Retinal pigment epithelial cell (primary cell): ENCODE results near the gene ONECUT2.

Source experiments
- DNase-seq: peaks from one replicate; pipeline ENCODE4 v3.0.0-alpha.2; 2010; ENCODE audit warnings: low read depth
- H3K4me3 ChIP-seq: 2 replicates; pipeline ENCODE4 v1.5.1; 2011; ENCODE audit warnings: mild to moderate bottlenecking, low read length, control low read depth, moderate library complexity
- TF ChIP-seq, protein P1 (sequence below): conservative IDR thresholded peaks from 2 replicates; pipeline ENCODE4 v1.5.1; 2011; ENCODE audit warnings: low read depth, low read length, control low read depth, inconsistent platforms

Gene ONECUT2

DNA sequence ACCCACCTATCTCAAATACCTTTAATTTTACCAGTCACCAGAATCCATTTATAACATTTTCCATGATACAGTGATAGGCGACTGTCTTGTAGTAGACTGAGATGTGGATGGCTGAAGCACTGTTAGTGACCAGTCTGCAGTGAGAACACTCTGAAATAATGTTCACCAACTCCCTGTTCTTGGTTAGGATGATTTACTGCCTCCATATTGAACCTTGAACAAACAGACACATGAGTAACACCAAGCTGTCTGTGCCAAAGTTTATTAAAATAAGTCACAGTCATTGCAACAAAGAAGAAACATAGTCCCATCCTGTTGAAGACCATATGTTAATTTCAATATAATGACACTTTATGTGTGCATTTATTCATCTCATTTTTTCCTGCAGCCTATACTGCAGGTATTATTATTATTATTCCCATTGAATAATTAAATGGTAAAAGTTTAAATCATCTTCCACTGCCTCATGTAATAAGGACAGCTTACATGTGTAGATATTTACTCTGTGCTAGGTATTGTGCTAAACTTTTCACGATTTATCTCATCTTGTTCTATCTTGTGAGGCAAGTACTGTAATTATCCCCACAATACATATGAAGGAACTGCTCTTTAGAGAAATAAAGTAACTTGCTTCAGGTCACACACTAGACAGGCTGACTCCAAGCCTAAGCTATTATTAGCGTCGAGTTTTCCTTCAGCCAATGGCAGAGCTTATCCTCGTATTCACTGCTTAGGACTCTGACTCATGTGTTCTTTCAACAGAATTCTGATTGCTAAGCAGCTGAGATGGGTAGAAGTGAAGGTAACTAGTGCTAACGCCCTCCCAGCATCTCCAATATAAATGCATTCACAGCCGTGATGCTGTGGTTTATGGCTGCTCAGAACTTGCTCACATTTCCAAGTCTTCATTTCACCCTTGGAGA lies 62.5 kb downstream of the ONECUT2 start:
- DNase-seq = peak; percentile 67
- no peak overlapping the region for H3K4me3 ChIP-seq
- TF ChIP-seq, protein P1, sequence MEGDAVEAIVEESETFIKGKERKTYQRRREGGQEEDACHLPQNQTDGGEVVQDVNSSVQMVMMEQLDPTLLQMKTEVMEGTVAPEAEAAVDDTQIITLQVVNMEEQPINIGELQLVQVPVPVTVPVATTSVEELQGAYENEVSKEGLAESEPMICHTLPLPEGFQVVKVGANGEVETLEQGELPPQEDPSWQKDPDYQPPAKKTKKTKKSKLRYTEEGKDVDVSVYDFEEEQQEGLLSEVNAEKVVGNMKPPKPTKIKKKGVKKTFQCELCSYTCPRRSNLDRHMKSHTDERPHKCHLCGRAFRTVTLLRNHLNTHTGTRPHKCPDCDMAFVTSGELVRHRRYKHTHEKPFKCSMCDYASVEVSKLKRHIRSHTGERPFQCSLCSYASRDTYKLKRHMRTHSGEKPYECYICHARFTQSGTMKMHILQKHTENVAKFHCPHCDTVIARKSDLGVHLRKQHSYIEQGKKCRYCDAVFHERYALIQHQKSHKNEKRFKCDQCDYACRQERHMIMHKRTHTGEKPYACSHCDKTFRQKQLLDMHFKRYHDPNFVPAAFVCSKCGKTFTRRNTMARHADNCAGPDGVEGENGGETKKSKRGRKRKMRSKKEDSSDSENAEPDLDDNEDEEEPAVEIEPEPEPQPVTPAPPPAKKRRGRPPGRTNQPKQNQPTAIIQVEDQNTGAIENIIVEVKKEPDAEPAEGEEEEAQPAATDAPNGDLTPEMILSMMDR = no peak

DNA sequence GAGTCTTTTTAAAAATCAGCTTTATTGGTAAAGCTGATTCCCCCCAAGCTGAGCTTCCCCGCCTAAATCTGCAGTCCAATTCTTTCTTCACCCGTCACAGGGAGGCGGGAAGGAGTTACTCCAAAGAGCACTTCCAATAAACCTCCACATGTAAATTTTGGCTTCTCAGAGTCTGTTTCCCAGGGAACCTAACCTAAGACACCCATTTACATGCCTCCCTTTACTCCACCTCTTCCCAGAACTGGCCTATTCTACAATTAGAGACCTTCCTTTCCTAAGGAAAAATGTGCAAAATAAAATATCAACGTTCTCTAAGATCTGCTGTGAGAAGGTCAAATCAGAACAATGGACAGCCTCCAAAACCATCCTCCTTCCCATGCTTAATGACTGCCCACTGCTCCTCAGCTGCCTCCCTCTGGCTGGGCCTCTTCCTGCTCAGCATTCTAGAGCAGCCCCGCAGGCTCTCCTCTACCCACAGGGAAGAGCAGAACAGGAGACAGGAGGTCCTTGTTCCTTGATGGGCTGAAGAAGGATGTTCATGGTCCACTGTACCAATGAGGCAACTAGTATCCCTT lies 63.6 kb downstream of the ONECUT2 start:
- TF ChIP-seq, protein P1 = no peak
- DNase-seq = no peak
- no peak overlapping the region for H3K4me3 ChIP-seq

DNA sequence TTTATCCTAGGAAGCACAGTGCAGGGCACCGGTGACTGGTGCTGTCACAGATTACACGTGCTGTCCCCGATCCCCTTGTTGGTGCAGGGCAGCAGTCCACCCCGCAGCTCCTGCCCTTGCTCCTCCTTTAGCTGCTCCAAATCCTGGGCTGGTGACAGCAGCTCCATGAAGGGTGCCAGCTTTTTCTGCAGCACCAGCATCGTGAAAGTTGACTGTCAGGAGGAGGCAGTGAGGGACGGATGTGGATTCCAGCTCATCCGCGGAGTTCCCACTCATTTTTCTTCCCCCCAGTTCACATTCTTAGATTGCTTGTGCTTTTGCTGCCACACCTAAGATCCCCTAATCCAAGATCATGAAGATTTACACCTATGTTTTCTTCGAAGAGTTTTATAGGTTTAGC lies 67.5 kb downstream of the ONECUT2 start:
- H3K4me3 ChIP-seq = no peak overlapping the region
- no peak for DNase-seq
- TF ChIP-seq, protein P1 = no peak

DNA sequence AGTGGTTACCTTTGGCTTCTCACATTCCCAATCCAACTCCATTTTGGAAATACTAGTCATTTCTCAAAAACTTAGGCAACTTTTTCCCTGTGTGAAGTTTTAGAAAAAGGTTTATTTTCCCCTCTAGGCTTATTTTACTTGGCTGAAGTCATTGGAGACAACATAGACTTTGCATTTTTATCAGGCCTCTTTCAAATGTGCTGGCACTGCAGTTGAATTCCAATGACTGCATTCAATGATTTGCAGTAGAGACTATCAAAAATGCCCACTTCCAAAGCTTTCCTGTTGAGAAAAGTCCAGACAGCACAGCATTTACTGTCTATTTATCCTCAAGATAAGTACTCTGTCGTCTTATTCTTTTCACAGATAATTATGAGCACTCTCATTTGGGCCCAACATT lies 70.1 kb downstream of the ONECUT2 start:
- TF ChIP-seq, protein P1 = no peak
- DNase-seq = no peak
- H3K4me3 ChIP-seq = no peak overlapping the region

DNA sequence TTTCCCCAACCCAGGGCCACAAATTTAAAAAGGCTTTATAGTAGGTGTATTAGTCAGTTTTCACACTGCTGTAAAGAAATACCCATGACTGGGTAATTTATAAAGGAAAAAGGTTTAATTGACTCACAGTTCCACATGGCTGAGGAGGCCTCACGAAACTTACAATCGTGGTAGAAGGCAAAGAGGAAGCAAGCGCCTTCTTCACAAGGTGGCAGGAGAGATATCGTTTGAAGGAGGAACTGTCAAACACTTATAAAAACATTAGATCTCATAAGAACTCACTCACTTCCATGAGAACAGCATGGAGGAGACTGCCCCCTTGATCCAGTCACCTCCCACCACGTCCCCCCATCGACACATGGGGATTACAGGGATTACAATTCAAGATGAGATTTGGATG lies 80.9 kb downstream of the ONECUT2 start:
- no peak for DNase-seq
- H3K4me3 ChIP-seq = no peak overlapping the region
- TF ChIP-seq, protein P1 = no peak

DNA sequence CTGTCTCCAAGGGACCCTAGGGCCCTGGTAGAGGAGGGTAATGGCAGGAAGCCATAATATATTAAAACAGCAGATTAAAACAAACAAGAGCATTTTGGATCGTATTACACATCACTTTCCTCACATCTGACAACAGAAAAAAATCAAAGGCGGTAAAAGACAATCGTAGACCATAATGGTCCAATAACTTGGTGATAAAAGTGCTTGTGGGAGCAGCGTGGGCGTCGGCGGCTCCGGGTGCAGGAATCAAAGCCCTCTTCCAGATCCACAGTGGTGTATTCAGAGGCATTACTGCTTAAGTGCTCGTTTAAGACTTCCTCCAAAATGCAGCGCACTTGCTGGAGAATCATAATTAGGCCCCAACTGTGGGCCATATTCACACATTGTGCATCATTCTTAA lies 83.4 kb downstream of the ONECUT2 start:
- H3K4me3 ChIP-seq = no peak overlapping the region
- no peak for DNase-seq
- TF ChIP-seq, protein P1 = no peak
